Caco-2 (cell line): ENCODE results near the gene MLH3. TPM values are rescaled to one million over a fixed set of nuclear protein-coding genes. Genes with fewer than 3 reads are reported as not detected.

Source experiments
- BruUV-seq: library from RNA; stranded (reverse); fragments of 400-500 nt; replicated peaks from 2 replicates; lab custom pipeline; 2021; lab: Mats Ljungman, UMichigan
- CTCF ChIA-PET: fragments of 300-600 bp; sonication (Branson Sonifier 250); formaldehyde crosslinking; loops from one replicate; lab custom pipeline; 2022; ENCODE audit warnings: antibody characterized with exemption; lab: Charles Lee
- POLR2A ChIA-PET: fragments of 300-600 bp; sonication (Branson Sonifier 250); formaldehyde crosslinking; loops from one replicate; lab custom pipeline; 2022; ENCODE audit warnings: antibody characterized with exemption; lab: Charles Lee
- DNase-seq, 2 experiments: peaks; one replicate each; pipeline versions ENCODE4 v3.0.0 to v3.0.0-alpha.2; 2020 to 2022
- H3K27me3 ChIP-seq: replicated peaks from 2 replicates; pipeline ENCODE4 v1.6.0; 2011; ENCODE audit warnings: low read length; ENCODE audit not compliant: control insufficient read depth, insufficient read depth
- H3K36me3 ChIP-seq: 2 replicates; pipeline ENCODE4 v1.5.1; 2011; ENCODE audit warnings: low read length; ENCODE audit not compliant: control insufficient read depth, insufficient read depth
- H3K4me1 ChIP-seq: fragments of 250-450 bp; sonication (Bioruptor Pico); 2 replicates; pipeline ENCODE4 v1.5.1; 2020; ENCODE audit warnings: mild to moderate bottlenecking
- H3K4me3 ChIP-seq: 2 replicates; pipeline ENCODE4 v1.5.1; 2011; ENCODE audit warnings: low read depth, mild to moderate bottlenecking, control low read depth, low read length
- H3K9me3 ChIP-seq: fragments of 250-450 bp; sonication (Bioruptor Pico); 2 replicates; pipeline ENCODE4 v1.5.1; 2020; ENCODE audit warnings: mild to moderate bottlenecking, moderate library complexity
- H3K27ac Mint-ChIP-seq: one replicate; pipeline ENCODE4 v1.8.0; 2022; ENCODE audit warnings: mixed read lengths; ENCODE audit not compliant: unreplicated experiment
- H3K27me3 Mint-ChIP-seq: one replicate; pipeline ENCODE4 v1.8.0; 2022; ENCODE audit warnings: mixed read lengths; ENCODE audit not compliant: insufficient read depth, unreplicated experiment
- H3K36me3 Mint-ChIP-seq: one replicate; pipeline ENCODE4 v1.8.0; 2022; ENCODE audit warnings: mild to moderate bottlenecking, mixed read lengths; ENCODE audit not compliant: insufficient read depth, unreplicated experiment
- H3K4me1 Mint-ChIP-seq: one replicate; pipeline ENCODE4 v1.8.0; 2022; ENCODE audit warnings: low read depth, mixed read lengths; ENCODE audit not compliant: unreplicated experiment
- H3K4me3 Mint-ChIP-seq: one replicate; pipeline ENCODE4 v1.8.0; 2022; ENCODE audit warnings: mild to moderate bottlenecking, moderate library complexity, mixed read lengths; ENCODE audit not compliant: unreplicated experiment
- H3K9me3 Mint-ChIP-seq: one replicate; pipeline ENCODE4 v1.8.0; 2022; ENCODE audit warnings: mixed read lengths; ENCODE audit not compliant: unreplicated experiment
- CTCF ChIP-seq, 2 experiments: fragments of 200-600 bp in 1 of 2; IDR thresholded peaks; 1 replicate in 1 of 2; 2 replicates in 1 of 2; pipeline versions ENCODE4 v1.5.1 to v1.8.0; 2011 to 2022; ENCODE audit warnings: antibody characterized with exemption in 1 of 2, control low read depth in 1 of 2, inconsistent platforms in 1 of 2, low read depth in 1 of 2, low read length in 1 of 2, mild to moderate bottlenecking in 1 of 2, moderate library complexity in 1 of 2; ENCODE audit not compliant: insufficient read depth in 1 of 2, severe bottlenecking in 1 of 2, unreplicated experiment in 1 of 2
- intact Hi-C: fragments of 100-400 bp; cut with micrococcal nuclease; formaldehyde crosslinking; loops from one replicate; pipeline ENCODE4 v1.10.0; 2022; ENCODE audit not compliant: unreplicated experiment
- total RNA-seq: library from RNA; stranded (reverse); gene quantifications from 2 replicates; pipeline ENCODE4 v1.2.3, GENCODE V29; 2022

MLH3 gene
- total RNA-seq, 1 experiment from 2014 or later: 24.5 TPM

- POLR2A ChIA-PET: no interaction called here
Measured at GRCh38 chr14:75023108-75023507, 28.2 kb downstream of the MLH3 start.

GRCh38 chr14:75022655-75023054 lies 28.6 kb downstream of the MLH3 start:
- intact Hi-C loops: loop anchor here (1.0 kb wide), 2 partner anchors 71 to 75 kb away; no protein-coding TSS in a partner anchor
- no peak overlapping the region for H3K4me3 Mint-ChIP-seq
- no peak overlapping the region for H3K27ac Mint-ChIP-seq
- H3K9me3 Mint-ChIP-seq: no peaks in the 10 kb centered on the region
- no peaks in the 10 kb centered on the region for H3K9me3 ChIP-seq
- peaks cover 18% of the 10 kb centered on the region for H3K4me1 Mint-ChIP-seq
- ChIA-PET CTCF (interaction anchor here (0.6 to 1.1 kb wide), 8 partner anchors 28 to 99 kb away, joined by 3 to 7 read pairs (median 3); partner anchors contain the start of genes ACYP1 and RPS6KL1), POLR2A (interaction anchor here (0.7 kb wide), 1 partner anchor 60 kb away, joined by 3 read pairs; no protein-coding TSS in a partner anchor)
- no peaks in the 10 kb centered on the region for H3K27me3 ChIP-seq
- peak; percentile 47 to 50 for DNase-seq
- no peaks in the 10 kb centered on the region; the same call in 1 of the 2 replicates for H3K36me3 ChIP-seq
- peak; percentile 51 to 62 for TF ChIP-seq CTCF (IDR thresholded peaks at IDR 0.05; ENCODE audit: insufficient read depth in 1 of 2, low read depth in 1 of 2, low read length in 1 of 2, severe bottlenecking in 1 of 2, unreplicated experiment in 1 of 2)
- H3K4me3 ChIP-seq: no peak overlapping the region
- no peaks in the 10 kb centered on the region for H3K27me3 Mint-ChIP-seq
- BruUV-seq: no TSS peak
- H3K36me3 Mint-ChIP-seq: peaks cover 38% of the 10 kb centered on the region
- peaks cover 14% of the 10 kb centered on the region for H3K4me1 ChIP-seq

More at GRCh38 chr14:75023108-75023507, 28.2 kb downstream of the MLH3 start:
- intact Hi-C loops: no loop called here
- peaks cover 13% of the 10 kb centered on the region for H3K4me1 ChIP-seq
- H3K9me3 ChIP-seq: no peaks in the 10 kb centered on the region
- CTCF ChIA-PET: interaction anchor here (0.6 to 1.1 kb wide), 6 partner anchors 27 to 100 kb away, joined by 3 to 7 read pairs (median 3); partner anchors contain the start of genes ACYP1 and RPS6KL1
- Mint-ChIP-seq H3K36me3 (peaks cover 37% of the 10 kb centered on the region), H3K9me3 (no peaks in the 10 kb centered on the region), H3K27me3 (no peaks in the 10 kb centered on the region), H3K4me1 (peaks cover 18% of the 10 kb centered on the region), H3K27ac (no peak overlapping the region), H3K4me3 (no peak overlapping the region)
- no peak for TF ChIP-seq CTCF (IDR thresholded peaks at IDR 0.05; ENCODE audit: insufficient read depth in 1 of 2, low read depth in 1 of 2, low read length in 1 of 2, severe bottlenecking in 1 of 2, unreplicated experiment in 1 of 2)
- H3K36me3 ChIP-seq: no peaks in the 10 kb centered on the region; the same call in 1 of the 2 replicates
- no TSS peak for BruUV-seq
- no peaks in the 10 kb centered on the region for H3K27me3 ChIP-seq
- H3K4me3 ChIP-seq: no peak overlapping the region
- DNase-seq: no peak

GRCh38 chr14:75018694-75019093 lies 32.6 kb downstream of the MLH3 start:
- H3K27me3 Mint-ChIP-seq: no peaks in the 10 kb centered on the region
- DNase-seq: peak; percentile 53 to 61
- no TSS peak for BruUV-seq
- Histone ChIP-seq H3K9me3 (no peaks in the 10 kb centered on the region), H3K36me3 (peaks cover 4% of the 10 kb centered on the region; the same call in 1 of the 2 replicates), H3K4me3 (no peak overlapping the region), H3K27me3 (no peaks in the 10 kb centered on the region), H3K4me1 (peaks cover 14% of the 10 kb centered on the region)
- intact Hi-C loops: loop anchor here (1.0 kb wide), 1 partner anchor 16 kb away; the partner anchor contains the start of gene EIF2B2
- no peaks in the 10 kb centered on the region for H3K9me3 Mint-ChIP-seq
- H3K27ac Mint-ChIP-seq: peak overlapping the region; percentile 55
- peak overlapping the region; percentile 47 for H3K4me3 Mint-ChIP-seq
- no peak for TF ChIP-seq CTCF (IDR thresholded peaks at IDR 0.05; ENCODE audit: insufficient read depth in 1 of 2, low read depth in 1 of 2, low read length in 1 of 2, severe bottlenecking in 1 of 2, unreplicated experiment in 1 of 2)
- POLR2A ChIA-PET: no interaction called here
- peaks cover 18% of the 10 kb centered on the region for H3K4me1 Mint-ChIP-seq
- CTCF ChIA-PET: interaction anchor here (0.6 to 1.5 kb wide), 4 partner anchors 36 to 95 kb away, joined by 3 to 4 read pairs (median 4); partner anchors contain the start of gene RPS6KL1
- H3K36me3 Mint-ChIP-seq: peaks cover 67% of the 10 kb centered on the region
